OCI-LY3 (cell line): ENCODE data around the gene ADD1.
"Not testable (repeated sequence)": the region's sequence is repeated elsewhere in the genome, so short reads cannot be mapped to it uniquely, and the experiment has no call there.

Experiments used
- H2AFZ ChIP-seq: fragments of 200-600, 300-600 bp; shearing (Covaris generic); 2 replicates; pipeline ENCODE4 v1.6.0; 2014; ENCODE audit warnings: antibody characterized with exemption, low read depth, low read length
- H3K27ac ChIP-seq: fragments of 200-600, 300-600 bp; sonication (generic); 2 replicates; pipeline ENCODE4 v1.5.1; 2014; ENCODE audit warnings: mild to moderate bottlenecking, low read length, moderate library complexity, mixed read lengths
- H3K27me3 ChIP-seq: fragments of 200-600, 300-600 bp; sonication (generic); 2 replicates; pipeline ENCODE4 v1.6.1; 2014; ENCODE audit warnings: low read depth, low read length, mixed read lengths
- H3K36me3 ChIP-seq: fragments of 200-600, 300-600 bp; sonication (generic); replicated peaks from 2 replicates; pipeline ENCODE3; 2014; ENCODE audit warnings: low read depth, low read length, mixed read lengths
- H3K4me1 ChIP-seq: fragments of 300-600, 200-600 bp; sonication (generic); 2 replicates; pipeline ENCODE4 v1.6.1; 2014; ENCODE audit warnings: low read length, mixed read lengths
- H3K4me2 ChIP-seq: fragments of 200-600, 300-600 bp; sonication (generic); 2 replicates; pipeline ENCODE4 v1.6.1; 2014; ENCODE audit warnings: low read length, mixed read lengths
- H3K4me3 ChIP-seq: fragments of 300-600, 200-600 bp; sonication (generic); 2 replicates; pipeline ENCODE4 v1.5.1; 2014; ENCODE audit warnings: antibody characterized with exemption, mild to moderate bottlenecking, low read length, moderate library complexity
- H3K79me2 ChIP-seq: fragments of 300-600, 200-600 bp; shearing (Covaris generic); 2 replicates; pipeline ENCODE4 v1.6.1; 2014; ENCODE audit warnings: mild to moderate bottlenecking, low read length, mixed read lengths
- H3K9ac ChIP-seq: fragments of 300-600, 200-600 bp; shearing (Covaris generic); 2 replicates; pipeline ENCODE4 v1.6.0; 2014; ENCODE audit warnings: mild to moderate bottlenecking, low read length, moderate library complexity
- H3K9me3 ChIP-seq: fragments of 200-600, 300-600 bp; shearing (Covaris generic); 2 replicates; pipeline ENCODE4 v1.6.1; 2014; ENCODE audit warnings: low read length, mixed read lengths; ENCODE audit not compliant: insufficient read depth
- H4K20me1 ChIP-seq: fragments of 200-600, 300-600 bp; sonication (generic); 2 replicates; pipeline ENCODE4 v1.6.1; 2016; ENCODE audit warnings: low read length, mixed read lengths; ENCODE audit not compliant: insufficient read depth
- CTCF ChIP-seq: fragments of 200-600, 300-600 bp; sonication (generic); IDR thresholded peaks from 2 replicates; pipeline ENCODE4 v1.5.1; 2014; ENCODE audit warnings: antibody characterized with exemption, low read length, low read depth
- EZH2phosphoT487 ChIP-seq: fragments of 200-600 bp; shearing (Covaris generic); IDR thresholded peaks from 2 replicates; pipeline ENCODE4 v1.6.1; 2018; ENCODE audit warnings: antibody characterized with exemption, mixed run types, low read depth

ADD1 gene

DNA sequence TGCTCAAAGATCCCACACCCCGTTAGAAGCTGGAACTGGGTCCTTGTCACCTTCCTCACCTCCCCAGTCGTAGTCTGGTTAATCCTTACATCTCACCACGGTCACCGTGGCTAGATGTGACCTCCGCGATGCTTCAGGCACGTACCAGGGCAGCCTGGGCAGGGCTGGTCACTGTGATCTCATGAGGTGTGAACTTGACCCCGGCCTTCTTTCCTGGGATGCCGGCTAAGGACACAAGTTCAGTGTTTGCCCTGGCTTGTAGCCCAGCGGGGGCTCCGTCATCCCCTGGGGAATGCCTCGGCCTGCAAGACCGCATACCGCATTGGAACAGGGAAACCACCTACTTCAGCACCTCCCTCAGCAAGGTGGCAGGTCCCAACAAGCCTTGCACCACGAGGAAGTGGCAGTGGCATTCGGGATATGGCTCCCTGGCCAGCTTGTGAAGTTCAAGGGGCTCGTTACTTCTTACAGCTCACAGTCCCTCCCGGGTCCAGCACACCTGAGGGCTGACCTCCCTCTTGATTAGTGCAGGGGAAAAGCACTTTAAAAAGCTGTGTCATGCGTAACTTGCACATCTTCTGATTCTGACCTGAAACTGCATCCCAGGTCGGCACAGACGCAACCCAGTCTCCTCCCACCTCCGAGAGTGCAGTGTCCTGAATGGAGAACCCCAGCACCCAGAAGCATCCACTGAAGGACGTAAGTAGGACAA, 93.7 kb downstream of the ADD1 start:
- peaks cover 48% of the 10 kb centered on the region for H3K36me3 ChIP-seq
- peak overlapping the region; percentile 43; the same call in 1 of the 2 replicates for H3K9ac ChIP-seq
- H3K79me2 ChIP-seq = peaks cover 16% of the 10 kb centered on the region
- H3K27ac ChIP-seq = peak overlapping the region; percentile 82
- H4K20me1 ChIP-seq = peaks cover 24% of the 10 kb centered on the region
- peak overlapping the region; percentile 88 for H3K4me2 ChIP-seq
- TF ChIP-seq EZH2phosphoT487 = no peak
- no peak for TF ChIP-seq CTCF
- no peaks in the 10 kb centered on the region for H3K27me3 ChIP-seq
- H3K4me1 ChIP-seq = peaks cover 48% of the 10 kb centered on the region
- no peaks in the 10 kb centered on the region for H3K9me3 ChIP-seq
- peak overlapping the region; percentile 92 for H3K4me3 ChIP-seq
- no peak overlapping the region for H2AFZ ChIP-seq

- H3K27ac ChIP-seq = peak overlapping the region; percentile 82
Observed at GRCh38 chr4:2937986-2938385, 94.3 kb downstream of the ADD1 start.

GRCh38 chr4:2938411-2938810, 94.8 kb downstream of the ADD1 start:
- peaks cover 58% of the 10 kb centered on the region for H3K36me3 ChIP-seq
- H3K4me1 ChIP-seq = peaks cover 37% of the 10 kb centered on the region
- peaks cover 16% of the 10 kb centered on the region for H3K79me2 ChIP-seq
- H3K27ac ChIP-seq, H3K4me2 ChIP-seq, H3K27me3 ChIP-seq, H3K9ac ChIP-seq, H3K4me3 ChIP-seq, H2AFZ ChIP-seq, H3K9me3 ChIP-seq: not testable (repeated sequence)
- peaks cover 24% of the 10 kb centered on the region for H4K20me1 ChIP-seq

More at GRCh38 chr4:2937986-2938385, 94.3 kb downstream of the ADD1 start:
- Histone ChIP-seq H3K36me3 (peaks cover 54% of the 10 kb centered on the region), H2AFZ (no peak overlapping the region), H4K20me1 (peaks cover 24% of the 10 kb centered on the region), H3K9ac (no peak overlapping the region), H3K79me2 (peaks cover 16% of the 10 kb centered on the region), H3K27me3 (no peaks in the 10 kb centered on the region), H3K9me3 (no peaks in the 10 kb centered on the region), H3K4me3 (peak overlapping the region; percentile 92; the same call in 1 of the 2 replicates), H3K4me1 (peaks cover 41% of the 10 kb centered on the region), H3K4me2 (peak overlapping the region; percentile 88)
- no peak for TF ChIP-seq EZH2phosphoT487
- TF ChIP-seq CTCF = no peak

GRCh38 chr4:2938906-2939305, 95.3 kb downstream of the ADD1 start:
- TF ChIP-seq CTCF (no peak), EZH2phosphoT487 (no peak)

More at GRCh38 chr4:2938906-2939305, 95.3 kb downstream of the ADD1 start:
- no peak overlapping the region for H3K4me3 ChIP-seq
- H3K27me3 ChIP-seq = no peaks in the 10 kb centered on the region
- H3K36me3 ChIP-seq = peaks cover 61% of the 10 kb centered on the region
- H3K9me3 ChIP-seq = no peaks in the 10 kb centered on the region
- peaks cover 35% of the 10 kb centered on the region for H3K4me1 ChIP-seq
- H4K20me1 ChIP-seq = peaks cover 24% of the 10 kb centered on the region
- H2AFZ ChIP-seq = no peak overlapping the region
- no peak overlapping the region for H3K4me2 ChIP-seq
- no peak overlapping the region for H3K27ac ChIP-seq
- H3K79me2 ChIP-seq = peaks cover 13% of the 10 kb centered on the region
- H3K9ac ChIP-seq = no peak overlapping the region
